OCI-LY1 (cell line): ENCODE data around the gene DLX4.

ENCODE experiments used
- H2AFZ ChIP-seq: fragments of 200-600 bp; sonication (generic), shearing (Covaris generic); 2 replicates; pipeline ENCODE4 v1.6.0; 2014; ENCODE audit warnings: antibody characterized with exemption, mild to moderate bottlenecking, low read length
- H3F3A ChIP-seq: fragments of 200-600 bp; sonication (generic), shearing (Covaris generic); 2 replicates; pipeline ENCODE4 v1.6.0; 2014; ENCODE audit warnings: mild to moderate bottlenecking, antibody characterized with exemption, low read length, moderate library complexity; ENCODE audit not compliant: insufficient read depth
- H3K27ac ChIP-seq: fragments of 200-600 bp; sonication (generic); 2 replicates; pipeline ENCODE4 v1.5.1; 2014; ENCODE audit warnings: low read length, mixed run types, mild to moderate bottlenecking, low read depth; ENCODE audit not compliant: poor library complexity, severe bottlenecking
- H3K27me3 ChIP-seq: fragments of 200-600 bp; sonication (generic); 2 replicates; pipeline ENCODE4 v1.6.0; 2014; ENCODE audit warnings: antibody characterized with exemption, mild to moderate bottlenecking, low read length, moderate library complexity; ENCODE audit not compliant: insufficient read depth
- H3K36me3 ChIP-seq: fragments of 200-600 bp; sonication (generic); 2 replicates; pipeline ENCODE4 v1.6.1; 2014; ENCODE audit warnings: mild to moderate bottlenecking, antibody characterized with exemption, low read length, moderate library complexity, mixed read lengths; ENCODE audit not compliant: insufficient read depth
- H3K4me1 ChIP-seq: fragments of 200-600 bp; sonication (generic); 2 replicates; pipeline ENCODE4 v1.5.1; 2014; ENCODE audit warnings: mild to moderate bottlenecking, low read length, moderate library complexity; ENCODE audit not compliant: insufficient read depth, severe bottlenecking
- H3K4me2 ChIP-seq: fragments of 200-600 bp; sonication (generic), shearing (Covaris generic); 2 replicates; pipeline ENCODE4 v1.6.1; 2014; ENCODE audit warnings: low read length
- H3K4me3 ChIP-seq: fragments of 200-600 bp; sonication (generic); 2 replicates; pipeline ENCODE4 v1.5.1; 2014; ENCODE audit warnings: low read length, low read depth, mild to moderate bottlenecking, mixed read lengths; ENCODE audit not compliant: poor library complexity, severe bottlenecking
- H3K79me2 ChIP-seq: fragments of 200-600 bp; shearing (Covaris generic); 2 replicates; pipeline ENCODE4 v1.6.1; 2016; ENCODE audit warnings: mixed run types, low read length, mixed read lengths; ENCODE audit not compliant: insufficient read depth
- H3K9ac ChIP-seq: fragments of 200-600 bp; sonication (generic), shearing (Covaris generic); 2 replicates; pipeline ENCODE4 v1.6.1; 2014; ENCODE audit warnings: mild to moderate bottlenecking, low read length, mixed read lengths
- H3K9me2 ChIP-seq: fragments of 200-600 bp; sonication (generic), shearing (Covaris generic); 2 replicates; pipeline ENCODE4 v1.6.1; 2014; ENCODE audit warnings: low read depth, mild to moderate bottlenecking, low read length, mixed read lengths
- H3K9me3 ChIP-seq: fragments of 200-600 bp; shearing (Covaris generic); 2 replicates; pipeline ENCODE4 v1.6.1; 2014; ENCODE audit warnings: low read length, mixed read lengths
- H4K20me1 ChIP-seq: fragments of 200-600 bp; sonication (generic), shearing (Covaris generic); 2 replicates; pipeline ENCODE4 v1.6.0; 2016; ENCODE audit warnings: mild to moderate bottlenecking, low read length; ENCODE audit not compliant: insufficient read depth
- EZH2 ChIP-seq: fragments of 200-600 bp; sonication (generic), shearing (Covaris generic); IDR thresholded peaks from 2 replicates; pipeline ENCODE4 v1.8.0; 2017; ENCODE audit warnings: borderline replicate concordance, mixed run types, mild to moderate bottlenecking, antibody characterized with exemption, low read length, moderate library complexity, mixed read lengths
- TF ChIP-seq, protein P1 (sequence below): fragments of 200-600 bp; sonication (generic), shearing (Covaris generic); IDR thresholded peaks from 2 replicates; pipeline ENCODE4 v1.5.1; 2017; ENCODE audit warnings: mild to moderate bottlenecking, antibody characterized with exemption, low read length, moderate library complexity, mixed read lengths

The DLX4 gene

DNA sequence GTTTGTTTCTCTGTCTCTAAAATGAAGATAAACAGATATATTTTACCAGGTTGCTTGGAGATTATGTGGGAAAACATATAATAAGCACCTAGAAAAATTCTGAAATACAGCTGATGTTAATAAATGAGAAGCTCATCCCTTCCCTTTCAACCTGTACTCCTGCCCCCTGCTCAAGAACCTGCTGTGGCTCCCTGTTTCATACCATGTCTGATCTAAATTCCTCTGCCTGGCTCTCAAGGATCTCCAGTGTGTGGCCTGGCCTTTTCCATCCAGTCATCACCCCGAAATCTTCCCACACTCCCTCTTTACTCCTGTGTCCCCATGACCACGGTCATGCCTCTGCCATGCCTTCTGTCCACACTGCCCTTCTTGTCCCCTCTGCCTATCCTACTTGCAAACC, 19.4 kb upstream of the DLX4 start:
- Histone ChIP-seq H3K27ac (no peak overlapping the region), H3F3A (no peaks in the 10 kb centered on the region), H3K9me3 (no peaks in the 10 kb centered on the region), H3K4me3 (no peak overlapping the region), H4K20me1 (no peaks in the 10 kb centered on the region), H3K79me2 (no peaks in the 10 kb centered on the region), H3K36me3 (no peaks in the 10 kb centered on the region), H3K9ac (no peak overlapping the region), H3K4me1 (no peaks in the 10 kb centered on the region), H2AFZ (no peak overlapping the region), H3K27me3 (no peaks in the 10 kb centered on the region; the same call in 1 of the 2 replicates), H3K9me2 (no peaks in the 10 kb centered on the region), H3K4me2 (no peak overlapping the region)
- TF ChIP-seq EZH2: no peak
- TF ChIP-seq, protein P1, sequence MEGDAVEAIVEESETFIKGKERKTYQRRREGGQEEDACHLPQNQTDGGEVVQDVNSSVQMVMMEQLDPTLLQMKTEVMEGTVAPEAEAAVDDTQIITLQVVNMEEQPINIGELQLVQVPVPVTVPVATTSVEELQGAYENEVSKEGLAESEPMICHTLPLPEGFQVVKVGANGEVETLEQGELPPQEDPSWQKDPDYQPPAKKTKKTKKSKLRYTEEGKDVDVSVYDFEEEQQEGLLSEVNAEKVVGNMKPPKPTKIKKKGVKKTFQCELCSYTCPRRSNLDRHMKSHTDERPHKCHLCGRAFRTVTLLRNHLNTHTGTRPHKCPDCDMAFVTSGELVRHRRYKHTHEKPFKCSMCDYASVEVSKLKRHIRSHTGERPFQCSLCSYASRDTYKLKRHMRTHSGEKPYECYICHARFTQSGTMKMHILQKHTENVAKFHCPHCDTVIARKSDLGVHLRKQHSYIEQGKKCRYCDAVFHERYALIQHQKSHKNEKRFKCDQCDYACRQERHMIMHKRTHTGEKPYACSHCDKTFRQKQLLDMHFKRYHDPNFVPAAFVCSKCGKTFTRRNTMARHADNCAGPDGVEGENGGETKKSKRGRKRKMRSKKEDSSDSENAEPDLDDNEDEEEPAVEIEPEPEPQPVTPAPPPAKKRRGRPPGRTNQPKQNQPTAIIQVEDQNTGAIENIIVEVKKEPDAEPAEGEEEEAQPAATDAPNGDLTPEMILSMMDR: no peak

DNA sequence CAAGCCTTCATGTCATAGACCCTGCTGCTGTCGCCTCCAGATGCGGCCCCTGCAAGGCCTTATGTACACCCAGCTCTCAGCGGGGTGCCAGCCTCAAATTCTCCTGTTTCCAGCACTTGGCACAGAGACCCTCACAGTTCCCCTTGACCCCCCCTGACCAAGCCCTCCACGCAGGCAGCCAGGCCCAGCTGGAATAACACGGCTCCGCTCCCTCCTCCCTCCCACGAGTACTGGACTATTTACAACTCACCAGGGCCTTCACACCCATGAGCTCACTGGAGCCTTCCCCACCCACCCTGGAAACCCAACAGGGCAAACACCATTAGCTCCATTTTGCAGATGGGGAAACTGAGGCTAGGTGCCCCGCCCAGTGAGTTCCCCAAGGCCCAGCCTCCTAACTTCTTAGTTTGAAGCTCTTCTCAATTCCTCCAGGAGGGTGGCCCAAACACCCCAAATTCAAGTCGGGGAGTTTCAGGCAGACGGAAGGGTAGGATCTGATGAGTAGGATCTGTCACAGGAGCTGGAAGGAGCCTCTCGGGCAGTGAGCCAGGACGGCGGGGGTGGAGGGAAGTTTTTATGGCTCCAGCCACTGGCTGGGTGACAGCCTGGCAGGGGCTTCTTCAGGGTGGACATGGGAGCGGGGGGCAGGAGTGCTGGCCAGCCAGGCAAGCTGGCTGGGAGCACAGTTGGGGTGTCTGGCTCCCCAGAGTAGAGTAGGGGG, 17.5 kb upstream of the DLX4 start:
- H3K4me1 ChIP-seq: no peaks in the 10 kb centered on the region
- H3K36me3 ChIP-seq: no peaks in the 10 kb centered on the region

DNA sequence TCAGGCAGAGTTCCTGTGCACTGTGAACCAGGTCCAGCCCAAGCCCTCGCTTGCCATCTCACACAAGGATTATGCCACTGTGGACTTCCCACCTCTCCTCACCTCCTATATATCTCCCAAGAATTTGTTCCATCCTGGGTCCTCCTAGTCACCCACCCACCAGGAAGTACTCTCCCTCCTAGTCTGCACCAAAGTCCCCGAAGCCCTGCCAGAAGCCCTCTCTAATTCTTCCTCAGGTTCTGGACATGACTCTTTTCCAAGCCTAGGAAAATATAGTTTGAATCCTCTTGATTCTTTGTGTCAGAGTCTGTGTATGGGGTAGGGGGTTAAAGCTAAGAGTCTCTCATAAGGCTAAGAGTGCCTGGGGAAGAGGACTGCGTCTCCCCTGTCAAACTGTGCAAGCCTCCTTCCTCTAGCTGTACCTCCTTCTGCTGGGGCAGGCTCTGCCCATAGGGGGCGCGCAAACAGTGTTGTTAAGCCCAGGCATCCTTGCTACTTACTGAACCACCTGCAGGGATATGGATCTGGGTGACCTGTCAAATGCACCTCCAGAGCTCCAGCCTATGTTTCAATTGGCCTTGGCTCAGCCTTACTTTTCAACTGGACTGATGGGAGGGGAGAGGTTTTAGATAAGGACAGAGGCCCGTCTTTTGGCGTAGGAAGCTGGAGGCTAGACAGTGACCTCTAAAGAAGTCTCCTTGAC, 16.6 kb upstream of the DLX4 start:
- Histone ChIP-seq H3F3A (no peaks in the 10 kb centered on the region), H3K36me3 (no peaks in the 10 kb centered on the region), H3K9me3 (no peaks in the 10 kb centered on the region), H2AFZ (no peak overlapping the region), H4K20me1 (no peaks in the 10 kb centered on the region), H3K9me2 (no peaks in the 10 kb centered on the region), H3K4me1 (no peaks in the 10 kb centered on the region), H3K27me3 (no peaks in the 10 kb centered on the region; the same call in 1 of the 2 replicates), H3K79me2 (no peaks in the 10 kb centered on the region), H3K27ac (no peak overlapping the region), H3K4me3 (no peak overlapping the region), H3K9ac (no peak overlapping the region), H3K4me2 (no peak overlapping the region)
- TF ChIP-seq, protein P1: peak; percentile 94
- TF ChIP-seq EZH2: no peak

More for the DNA sequence above, 17.5 kb upstream of the DLX4 start:
- Histone ChIP-seq H3K4me2 (no peak overlapping the region), H2AFZ (no peak overlapping the region), H3K27ac (no peak overlapping the region), H3K79me2 (no peaks in the 10 kb centered on the region), H3K9me3 (no peaks in the 10 kb centered on the region), H3K27me3 (no peaks in the 10 kb centered on the region; the same call in 1 of the 2 replicates), H3K9me2 (no peaks in the 10 kb centered on the region), H3K4me3 (no peak overlapping the region), H4K20me1 (no peaks in the 10 kb centered on the region), H3K9ac (no peak overlapping the region), H3F3A (no peaks in the 10 kb centered on the region)
- TF ChIP-seq EZH2: no peak
- TF ChIP-seq, protein P1: no peak
